Stimulated activated CD4-positive, alpha-beta T cell treated with anti-CD3 and anti-CD28 coated beads, Interleukin-15, amount 100 ng/mL, for 24 hours (primary cell): ENCODE measurements around the gene PZP.
"Not testable (repeated sequence)": the region's sequence is repeated elsewhere in the genome, so short reads cannot be mapped to it uniquely, and the experiment has no call there.

ENCODE experiments used
- DNase-seq: peaks from one replicate; pipeline ENCODE4 v3.0.0-alpha.2; 2020

Gene PZP

GRCh38 chr12:9179781-9180180 lies 28.4 kb downstream of the PZP start:
- no peak for DNase-seq

- no peak for DNase-seq
Observed at GRCh38 chr12:9169979-9170634, 38.1 kb downstream of the PZP start.

GRCh38 chr12:9167345-9167744 lies 40.9 kb downstream of the PZP start:
- DNase-seq: not testable (repeated sequence)

GRCh38 chr12:9163392-9163791 lies 44.8 kb downstream of the PZP start:
- no peak for DNase-seq

GRCh38 chr12:9156119-9156518 lies 52.1 kb downstream of the PZP start:
- no peak for DNase-seq

GRCh38 chr12:9149372-9149771 lies 58.8 kb downstream of the PZP start:
- DNase-seq: peak; percentile 6

GRCh38 chr12:9148926-9149325 lies 59.3 kb downstream of the PZP start:
- no peak for DNase-seq

GRCh38 chr12:9147461-9147860 lies 60.7 kb downstream of the PZP start:
- DNase-seq: no peak

GRCh38 chr12:9144730-9145106 lies 63.5 kb downstream of the PZP start:
- DNase-seq: no peak

- DNase-seq: no peak
Observed at GRCh38 chr12:9143929-9144729, 64.1 kb downstream of the PZP start.

GRCh38 chr12:9143137-9143536 lies 65.1 kb downstream of the PZP start:
- no peak for DNase-seq

GRCh38 chr12:9139588-9140290 lies 68.5 kb downstream of the PZP start:
- DNase-seq: not testable (repeated sequence)

- DNase-seq: no peak
Observed at GRCh38 chr12:9135903-9136310, 72.3 kb downstream of the PZP start.

- peak; percentile 27 for DNase-seq
Observed at GRCh38 chr12:9134981-9135628, 73.1 kb downstream of the PZP start.

GRCh38 chr12:9133216-9133916 lies 74.8 kb downstream of the PZP start:
- DNase-seq: no peak

GRCh38 chr12:9132008-9132535 lies 76.1 kb downstream of the PZP start:
- DNase-seq: no peak

GRCh38 chr12:9130244-9130643 lies 78.0 kb downstream of the PZP start:
- no peak for DNase-seq

GRCh38 chr12:9127936-9128663 lies 80.1 kb downstream of the PZP start:
- no peak for DNase-seq

GRCh38 chr12:9127484-9127883 lies 80.7 kb downstream of the PZP start:
- DNase-seq: no peak

- no peak for DNase-seq
Observed at GRCh38 chr12:9124383-9125031, 83.7 kb downstream of the PZP start.

- DNase-seq: no peak
Observed at GRCh38 chr12:9123781-9124382, 84.3 kb downstream of the PZP start.
